GM10248 (cell line): Measurements from ENCODE around the gene CKB.

Experiments used
- CTCF ChIA-PET: fragments of 300-600 bp; sonication (Branson Sonifier 250); formaldehyde crosslinking; extraction: SDS; loops from one replicate; lab custom pipeline; 2021; ENCODE audit warnings: antibody characterized with exemption; lab: Yijun Ruan, JAX
- POLR2A ChIA-PET: fragments of 350-650 bp; sonication (Branson Sonifier 250); formaldehyde crosslinking; extraction: SDS; loops from one replicate; lab custom pipeline; 2020; ENCODE audit warnings: antibody characterized with exemption; lab: Yijun Ruan, JAX
- DNase-seq: peaks from one replicate; pipeline ENCODE4 v3.0.0; 2012; ENCODE audit errors: extremely low spot score
- TF ChIP-seq, protein P1 (sequence below): IDR thresholded peaks from 2 replicates; pipeline ENCODE4 v1.5.1; 2012; ENCODE audit warnings: mild to moderate bottlenecking, low read depth; ENCODE audit errors: extremely low read depth, missing control alignments, control extremely low read depth

CKB gene

DNA sequence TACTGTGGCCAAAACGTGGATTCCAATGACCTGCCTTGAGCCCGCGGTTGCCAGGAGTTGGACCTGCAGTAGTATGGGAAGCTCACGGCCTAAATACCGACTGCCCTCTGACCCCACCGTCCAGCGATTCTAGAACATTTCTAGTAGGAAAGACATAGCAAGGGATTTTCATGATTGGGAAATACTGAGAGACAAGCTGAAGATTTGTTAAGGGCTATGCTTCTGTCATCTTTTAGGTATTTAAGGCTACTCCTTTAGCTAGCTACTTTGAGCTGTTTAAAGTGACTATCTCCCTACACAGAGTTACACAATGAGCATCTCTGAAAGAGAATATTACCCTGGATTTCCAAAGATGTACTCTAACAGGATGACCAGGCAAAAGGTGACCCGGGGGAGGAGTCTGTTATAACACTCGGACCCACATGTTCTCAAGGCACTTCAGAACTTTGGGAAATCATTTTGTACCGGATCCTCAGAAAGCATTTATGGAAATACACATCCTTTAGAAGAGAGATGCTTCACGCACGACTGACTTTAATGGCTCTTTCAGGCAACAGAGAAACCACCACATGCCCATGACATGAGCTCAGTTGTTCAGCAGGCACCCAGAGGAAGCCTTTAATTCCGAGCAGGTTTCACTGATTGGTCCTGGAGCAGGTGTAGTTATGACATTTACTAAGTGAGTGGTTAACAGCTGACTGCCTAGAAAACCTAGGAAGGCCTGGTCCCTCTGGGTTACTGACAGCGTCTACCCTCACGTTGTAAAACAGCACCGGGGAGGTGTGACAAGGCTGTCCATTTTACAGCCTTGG, 35.6 kb upstream of the CKB start:
- no peak for DNase-seq
- ChIA-PET POLR2A (interaction anchor here (0.5 kb wide), 1 partner anchor 132 kb away, joined by 3 read pairs; no protein-coding TSS in a partner anchor), CTCF (interaction anchor here (1.1 to 4.2 kb wide), 7 partner anchors 8 to 40 kb away, joined by 3 to 20 read pairs (median 6); partner anchors contain the start of gene CKB)
- TF ChIP-seq, protein P1, sequence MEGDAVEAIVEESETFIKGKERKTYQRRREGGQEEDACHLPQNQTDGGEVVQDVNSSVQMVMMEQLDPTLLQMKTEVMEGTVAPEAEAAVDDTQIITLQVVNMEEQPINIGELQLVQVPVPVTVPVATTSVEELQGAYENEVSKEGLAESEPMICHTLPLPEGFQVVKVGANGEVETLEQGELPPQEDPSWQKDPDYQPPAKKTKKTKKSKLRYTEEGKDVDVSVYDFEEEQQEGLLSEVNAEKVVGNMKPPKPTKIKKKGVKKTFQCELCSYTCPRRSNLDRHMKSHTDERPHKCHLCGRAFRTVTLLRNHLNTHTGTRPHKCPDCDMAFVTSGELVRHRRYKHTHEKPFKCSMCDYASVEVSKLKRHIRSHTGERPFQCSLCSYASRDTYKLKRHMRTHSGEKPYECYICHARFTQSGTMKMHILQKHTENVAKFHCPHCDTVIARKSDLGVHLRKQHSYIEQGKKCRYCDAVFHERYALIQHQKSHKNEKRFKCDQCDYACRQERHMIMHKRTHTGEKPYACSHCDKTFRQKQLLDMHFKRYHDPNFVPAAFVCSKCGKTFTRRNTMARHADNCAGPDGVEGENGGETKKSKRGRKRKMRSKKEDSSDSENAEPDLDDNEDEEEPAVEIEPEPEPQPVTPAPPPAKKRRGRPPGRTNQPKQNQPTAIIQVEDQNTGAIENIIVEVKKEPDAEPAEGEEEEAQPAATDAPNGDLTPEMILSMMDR: no peak

DNA sequence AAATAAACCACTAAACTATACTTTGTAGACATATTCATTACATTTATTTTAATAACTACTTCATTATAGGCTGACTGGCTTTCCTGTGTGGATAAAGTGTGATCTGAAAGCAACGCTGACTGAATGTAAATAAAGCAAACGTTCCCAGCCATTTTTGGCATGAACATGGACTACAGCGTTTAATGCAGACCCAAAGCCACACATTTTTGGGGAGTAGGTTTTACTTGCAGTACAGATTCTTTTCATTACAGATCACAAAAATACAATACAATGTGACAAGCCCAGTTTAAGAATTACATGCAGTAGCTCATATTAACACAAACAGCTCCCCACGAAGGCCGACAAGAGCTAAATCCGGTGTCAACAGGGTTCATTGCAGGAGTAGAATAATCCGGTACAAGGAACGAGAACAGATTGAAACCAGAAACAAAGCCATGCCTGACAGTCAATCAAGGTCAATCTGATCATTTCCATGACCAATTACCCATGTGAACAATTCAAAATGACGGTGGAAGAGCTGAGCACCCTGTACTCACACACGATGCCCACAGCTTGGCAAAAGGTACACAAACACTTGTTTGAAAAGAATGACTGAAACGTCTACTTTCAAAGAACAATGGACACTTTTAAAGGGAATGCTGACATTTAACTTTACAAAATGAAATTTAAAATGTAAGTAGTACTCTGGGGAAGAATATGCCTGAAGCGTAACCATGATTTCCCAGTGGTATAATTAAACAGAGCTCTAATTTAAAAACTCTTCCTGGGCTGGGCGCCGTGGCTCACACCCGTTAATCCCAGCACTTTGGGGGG, 34.5 kb upstream of the CKB start:
- ChIA-PET POLR2A (no interaction called here), CTCF (interaction anchor here (1.0 to 4.2 kb wide), 6 partner anchors 10 to 142 kb away, joined by 3 to 20 read pairs (median 6); partner anchors contain the start of gene CKB)
- TF ChIP-seq, protein P1: no peak
- no peak for DNase-seq

- DNase-seq: no peak
- TF ChIP-seq, protein P1: no peak
- CTCF ChIA-PET: interaction anchor here (4.2 to 14.9 kb wide), 2 partner anchors 9 to 37 kb away, joined by 20 to 214 read pairs; partner anchors contain the start of gene CKB
- POLR2A ChIA-PET: no interaction called here
These were observed 33.1 kb upstream of the CKB start for GRCh38 chr14:103555559-103556337.

- ChIA-PET POLR2A (no interaction called here), CTCF (interaction anchor here (1.7 to 14.9 kb wide), 4 partner anchors 8 to 34 kb away, joined by 7 to 214 read pairs (median 8); partner anchors contain the start of gene CKB)
- DNase-seq: no peak
- TF ChIP-seq, protein P1: no peak
These were observed 30.2 kb upstream of the CKB start for GRCh38 chr14:103552846-103553210.

DNA sequence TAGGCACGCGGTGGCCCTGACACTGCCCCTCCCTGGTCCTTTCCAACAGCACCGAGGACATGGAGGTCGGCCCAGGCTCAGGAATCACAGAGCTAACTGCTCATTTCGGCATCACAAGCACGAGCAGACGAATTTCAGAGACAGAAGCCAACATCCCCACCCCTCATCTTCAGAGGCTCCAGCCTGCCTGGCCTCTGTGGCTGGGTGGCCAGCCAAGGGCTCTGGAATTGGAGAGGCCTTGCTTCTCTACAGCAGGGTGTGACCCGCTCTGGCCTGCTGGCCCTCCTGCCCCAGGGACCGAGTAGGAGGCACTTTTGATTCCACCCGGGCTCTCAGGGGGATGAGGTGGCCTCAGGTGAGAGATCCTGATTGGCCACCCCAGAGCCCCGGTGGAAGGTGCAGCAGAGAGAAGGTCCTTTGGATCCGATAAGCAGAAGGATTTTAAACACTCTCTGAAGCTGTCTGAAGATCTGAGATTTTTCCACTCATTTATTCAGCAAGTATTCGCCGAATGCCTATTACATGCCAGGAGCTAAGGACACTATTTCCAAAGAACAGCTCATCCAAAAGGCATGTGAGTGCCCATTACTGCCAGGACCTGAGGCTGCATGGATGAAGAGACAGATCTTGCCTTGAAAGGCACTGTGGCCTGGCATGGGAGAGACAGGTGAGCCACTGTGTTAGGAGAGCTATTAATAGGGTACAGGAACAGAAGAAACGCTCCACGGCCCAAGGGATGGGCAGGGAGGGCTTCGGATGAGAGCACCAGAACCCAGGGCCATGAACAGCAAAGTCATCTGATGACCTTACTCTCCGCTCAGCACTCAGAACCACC, 29.6 kb upstream of the CKB start:
- TF ChIP-seq, protein P1: no peak
- no peak for DNase-seq
- CTCF ChIA-PET: interaction anchor here (1.7 to 14.9 kb wide), 4 partner anchors 9 to 33 kb away, joined by 7 to 214 read pairs (median 8); partner anchors contain the start of gene CKB
- POLR2A ChIA-PET: no interaction called here
